KG1 (cell line): Measurements from ENCODE around the gene DUSP9.
"Not testable (repeated sequence)": the region's sequence is repeated elsewhere in the genome, so short reads cannot be mapped to it uniquely, and the experiment has no call there.

Experiments used
- DNase-seq: peaks from one replicate; lab custom pipeline; 2025; lab: John Stamatoyannopoulos, UW

DUSP9 gene

DNA sequence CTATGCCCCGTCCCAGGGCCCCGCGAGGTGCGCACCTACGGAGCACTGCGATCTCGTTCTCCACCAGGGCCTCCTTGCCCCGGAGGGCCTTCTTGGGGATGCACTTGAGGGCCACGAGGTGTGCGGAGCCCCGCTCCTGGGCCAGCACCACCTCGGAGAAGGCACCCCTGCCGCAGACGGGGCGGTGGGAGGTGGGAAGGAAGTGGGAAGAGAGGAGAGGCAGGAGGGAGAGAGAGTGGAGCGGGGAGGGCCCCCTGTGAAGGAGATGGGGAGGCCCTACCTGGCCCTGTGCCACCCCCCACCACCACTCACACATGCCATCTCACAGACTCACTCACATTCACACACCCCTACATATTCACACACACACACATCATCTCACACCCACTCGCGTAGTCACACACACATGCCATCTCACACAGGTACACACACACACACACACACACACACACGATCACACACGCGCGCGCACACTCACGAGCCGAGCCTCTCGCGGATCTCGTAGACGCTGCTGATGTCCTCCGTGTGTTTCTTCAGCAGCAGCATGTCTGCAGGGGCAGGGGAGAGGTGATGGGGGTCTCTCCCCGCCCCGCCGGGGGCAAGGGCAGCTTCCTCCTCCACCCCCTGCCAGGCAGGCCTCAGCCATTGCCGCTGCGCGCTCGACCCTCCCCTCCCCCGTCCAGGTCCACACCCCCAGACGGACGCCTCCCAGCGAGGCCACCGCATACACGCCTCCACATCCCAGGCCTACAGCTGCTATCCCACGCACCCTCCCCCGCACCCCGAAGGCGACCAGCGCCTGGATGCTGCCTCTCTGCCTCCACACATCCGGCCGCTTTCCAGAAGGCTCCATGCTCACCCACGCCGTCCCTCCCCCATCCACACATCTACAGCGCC is 25.8 kb downstream of the DUSP9 start:
- no peak for DNase-seq

GRCh38 chrX:153673428-153674218 is 26.6 kb downstream of the DUSP9 start, which contains the start of gene PNCK:
Gene PNCK, minus strand, starts transcription at chrX:153673813. Its CDS starts 737 bp downstream, at chrX:153673076.
- DNase-seq = no peak

GRCh38 chrX:153674219-153674851 is 27.3 kb downstream of the DUSP9 start:
- no peak for DNase-seq

GRCh38 chrX:153681175-153681574 is 34.2 kb downstream of the DUSP9 start:
- DNase-seq = no peak

- DNase-seq = not testable (repeated sequence)
These were observed 36.5 kb downstream of the DUSP9 start for GRCh38 chrX:153683486-153683885.

- DNase-seq = no peak
These were observed 37.6 kb downstream of the DUSP9 start for GRCh38 chrX:153684467-153685155.

- no peak for DNase-seq
These were observed 38.1 kb downstream of the DUSP9 start for GRCh38 chrX:153685156-153685536.

DNA sequence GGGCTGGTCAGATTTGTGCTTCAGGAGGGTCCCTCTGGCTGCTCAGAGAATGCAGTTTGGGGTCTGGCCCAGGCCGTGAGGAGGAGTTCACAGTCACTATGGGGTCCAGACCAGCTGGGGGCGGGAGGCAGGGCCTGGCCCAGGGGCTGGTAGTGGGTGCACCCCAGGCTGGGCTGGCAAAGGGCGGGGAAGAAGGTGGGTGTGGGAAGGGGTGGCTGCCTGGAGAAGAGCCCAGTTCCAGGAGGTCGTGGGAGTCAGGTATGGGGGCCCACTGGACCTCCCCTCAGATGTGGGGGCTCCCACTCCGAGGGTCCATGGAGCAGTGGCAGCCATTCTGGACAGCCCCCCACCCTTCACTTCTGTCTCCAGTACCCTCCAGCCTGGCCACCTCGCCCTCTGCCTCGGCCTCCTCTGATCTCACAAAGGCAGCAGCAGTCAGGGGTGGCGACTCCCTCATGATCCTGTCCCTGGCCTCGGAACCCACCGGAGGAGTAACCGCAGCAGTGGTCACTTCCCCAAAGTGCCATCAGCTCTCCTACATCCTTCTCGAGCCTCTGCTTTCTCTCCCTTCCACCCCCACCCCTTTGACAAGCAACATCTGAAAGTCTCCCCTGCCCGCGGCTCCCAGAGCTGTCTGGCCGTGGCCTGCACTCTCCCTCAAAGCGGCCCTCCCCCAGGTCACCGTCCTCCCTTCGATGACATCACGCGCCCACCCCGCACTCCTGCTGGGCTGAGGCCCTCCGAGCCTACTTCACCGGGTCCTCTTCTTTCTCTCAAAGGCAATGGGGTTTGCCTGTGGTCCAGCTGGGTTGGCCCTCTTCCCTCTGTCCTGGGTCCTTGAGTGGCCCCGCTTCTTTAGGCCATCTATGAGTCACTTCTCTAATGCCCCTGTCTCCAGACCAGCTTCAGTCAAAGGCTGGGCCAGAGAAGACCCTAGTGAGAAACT is 39.0 kb downstream of the DUSP9 start:
- DNase-seq = no peak

DNA sequence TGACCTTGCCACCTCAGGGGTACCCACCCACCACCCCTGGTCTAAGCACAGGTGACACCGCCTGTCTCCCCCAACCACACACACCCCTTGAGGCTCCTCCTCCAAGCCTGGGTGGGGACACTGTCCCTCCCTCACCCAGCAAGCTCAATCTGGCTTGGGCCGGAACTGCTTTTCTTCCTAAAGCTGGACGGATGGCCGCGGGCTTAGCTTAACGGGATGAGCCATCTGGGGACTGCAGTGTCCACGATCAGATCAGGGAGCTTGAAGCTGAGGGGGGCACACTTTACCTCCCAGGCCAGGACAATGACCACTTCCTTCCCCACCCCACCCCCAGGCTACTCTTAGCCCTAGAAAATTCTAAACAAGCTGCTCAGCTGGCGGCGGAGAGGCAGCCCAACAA is 39.7 kb downstream of the DUSP9 start:
- DNase-seq = no peak

- DNase-seq = no peak
These were observed 40.4 kb downstream of the DUSP9 start, which contains the start of gene SLC6A8 for GRCh38 chrX:153687121-153688039. Gene SLC6A8, plus strand, starts transcription at chrX:153687926. Its CDS starts 649 bp downstream, at chrX:153688575.

DNA sequence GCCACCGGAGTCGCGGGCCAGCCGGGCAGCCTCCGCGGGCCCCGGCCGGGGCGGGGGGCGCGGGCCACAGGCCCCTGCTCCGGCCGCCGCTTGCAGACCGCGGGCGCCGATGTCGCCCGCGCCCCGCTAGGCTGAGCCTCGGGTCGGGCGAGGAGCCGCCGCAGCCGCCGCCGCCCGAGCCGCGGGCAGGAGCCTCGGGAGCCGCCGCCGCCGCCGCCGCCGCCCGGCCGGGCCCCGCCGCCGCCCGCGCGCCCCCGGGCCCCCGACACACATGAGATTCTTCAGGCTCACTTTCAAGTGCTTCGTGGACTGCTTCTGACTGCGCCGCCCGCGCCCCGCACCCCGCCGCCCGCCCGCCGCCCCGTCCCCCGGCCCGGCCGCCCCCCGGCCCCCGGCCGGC is 41.1 kb downstream of the DUSP9 start:
- DNase-seq = no peak

- no peak for DNase-seq
These were observed 41.5 kb downstream of the DUSP9 start for GRCh38 chrX:153688506-153688905.

DNA sequence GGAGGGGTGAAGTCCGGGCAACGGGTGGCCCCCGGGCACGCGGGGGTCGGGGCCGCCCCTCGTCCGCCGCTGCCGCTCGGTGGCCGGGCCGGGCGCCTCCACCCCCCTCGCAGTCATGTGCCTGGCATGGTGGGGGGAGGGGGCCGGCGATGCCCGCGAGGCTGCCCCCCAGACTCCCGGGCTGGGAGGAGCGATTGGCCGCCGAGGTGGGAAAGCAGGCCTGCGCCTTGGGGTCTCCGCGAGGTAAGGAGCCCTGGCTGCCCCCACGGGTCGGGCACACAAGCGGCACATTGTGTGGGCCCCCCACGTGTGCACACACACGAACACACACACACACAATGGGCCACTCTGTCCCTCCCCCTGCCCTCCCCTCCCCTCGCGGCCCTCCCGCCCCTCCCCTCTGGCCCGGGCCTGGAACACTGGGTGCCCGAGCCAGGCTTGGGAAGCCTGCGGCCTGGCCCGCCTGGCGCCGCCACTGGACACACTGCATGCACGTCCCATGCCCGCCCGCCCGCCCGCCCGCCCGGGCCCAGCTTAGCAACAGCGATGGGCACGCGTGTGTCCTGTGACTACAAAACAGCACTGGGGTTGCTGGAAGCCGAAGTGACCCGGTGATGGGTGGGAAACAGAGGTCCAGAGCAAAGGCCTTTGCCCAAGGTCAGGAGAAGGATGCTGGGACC is 42.0 kb downstream of the DUSP9 start:
- no peak for DNase-seq

DNA sequence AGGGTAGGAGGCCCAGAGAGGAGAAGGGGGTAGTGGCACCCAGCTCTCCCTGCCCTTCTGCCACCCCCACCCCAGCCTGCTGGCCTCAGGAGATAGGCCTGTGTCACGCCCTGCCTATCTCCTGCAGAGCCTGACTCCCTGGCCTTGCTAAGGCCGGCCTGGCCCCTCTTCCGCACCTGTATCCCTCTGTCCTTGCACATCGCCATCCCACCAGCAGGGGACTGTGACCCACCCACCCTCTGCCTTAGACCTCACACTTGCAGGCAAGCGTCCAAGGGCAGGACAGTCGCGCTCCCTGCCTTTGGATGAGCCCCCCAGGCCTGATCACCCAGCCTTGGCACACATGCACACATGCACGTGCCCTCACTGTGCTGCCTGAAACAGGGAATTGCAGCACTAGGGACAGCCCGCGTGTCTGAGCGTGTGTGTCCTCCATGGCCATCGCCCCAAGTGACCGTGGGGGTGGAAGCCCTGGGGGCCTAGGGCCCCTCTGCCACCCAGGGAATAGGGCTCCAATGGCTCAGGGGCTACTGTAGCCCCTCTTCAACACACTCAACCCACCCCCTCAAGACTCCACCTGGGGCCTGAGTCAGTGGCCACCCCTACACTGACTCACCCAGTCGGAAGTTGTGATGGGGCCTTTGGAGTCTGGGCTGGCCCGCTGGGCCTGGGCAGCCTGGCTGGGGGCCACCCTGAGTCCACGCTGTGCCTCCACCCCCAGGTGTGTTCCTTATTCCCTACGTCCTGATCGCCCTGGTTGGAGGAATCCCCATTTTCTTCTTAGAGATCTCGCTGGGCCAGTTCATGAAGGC is 42.9 kb downstream of the DUSP9 start:
- no peak for DNase-seq

DNA sequence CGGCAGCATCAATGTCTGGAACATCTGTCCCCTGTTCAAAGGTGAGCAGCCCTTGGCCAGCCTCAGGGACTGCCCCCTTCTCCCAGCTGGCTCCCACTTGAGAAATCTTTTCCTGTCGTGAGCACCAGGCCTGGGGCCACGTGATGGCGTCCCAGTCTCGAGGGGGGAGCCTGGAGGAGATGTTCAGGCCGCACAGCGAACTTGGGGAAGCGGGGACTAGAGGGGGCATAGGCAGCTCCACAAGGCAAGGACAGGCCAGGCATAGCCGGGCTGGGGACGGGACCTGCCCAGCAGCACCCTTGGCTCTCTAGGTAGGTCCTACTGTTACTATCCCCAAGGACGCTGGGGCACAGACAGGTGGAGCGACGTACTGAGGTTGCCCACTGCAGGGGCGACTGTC is 43.5 kb downstream of the DUSP9 start:
- no peak for DNase-seq

DNA sequence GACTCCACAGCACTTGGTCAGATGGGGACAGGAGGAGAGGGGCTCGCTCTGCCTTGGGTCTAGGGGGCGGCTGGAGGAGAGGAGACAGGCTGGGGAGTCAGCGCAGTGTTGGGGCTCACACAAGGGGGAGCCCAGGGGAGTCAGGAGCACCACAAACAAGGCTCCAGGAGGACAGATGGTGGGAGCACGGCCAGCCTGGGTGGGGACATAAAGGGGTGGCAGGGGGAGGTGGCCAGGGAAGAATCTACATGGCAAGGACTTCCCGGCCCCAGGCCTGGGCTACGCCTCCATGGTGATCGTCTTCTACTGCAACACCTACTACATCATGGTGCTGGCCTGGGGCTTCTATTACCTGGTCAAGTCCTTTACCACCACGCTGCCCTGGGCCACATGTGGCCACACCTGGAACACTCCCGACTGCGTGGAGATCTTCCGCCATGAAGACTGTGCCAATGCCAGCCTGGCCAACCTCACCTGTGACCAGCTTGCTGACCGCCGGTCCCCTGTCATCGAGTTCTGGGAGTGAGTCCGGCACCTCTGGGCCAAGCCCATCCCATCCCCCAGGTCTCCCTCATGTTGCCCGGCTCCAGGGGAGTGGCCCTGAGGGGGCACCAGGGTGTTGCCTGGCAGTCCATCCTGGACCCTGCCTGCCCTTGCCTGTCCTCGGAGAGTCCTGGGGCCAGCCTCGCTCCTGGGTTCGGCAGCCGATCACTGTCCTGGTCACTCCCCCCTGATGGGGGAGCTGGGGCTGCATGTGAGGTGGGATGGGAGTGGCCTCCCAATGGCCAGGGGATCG is 44.2 kb downstream of the DUSP9 start:
- DNase-seq = not testable (repeated sequence)

DNA sequence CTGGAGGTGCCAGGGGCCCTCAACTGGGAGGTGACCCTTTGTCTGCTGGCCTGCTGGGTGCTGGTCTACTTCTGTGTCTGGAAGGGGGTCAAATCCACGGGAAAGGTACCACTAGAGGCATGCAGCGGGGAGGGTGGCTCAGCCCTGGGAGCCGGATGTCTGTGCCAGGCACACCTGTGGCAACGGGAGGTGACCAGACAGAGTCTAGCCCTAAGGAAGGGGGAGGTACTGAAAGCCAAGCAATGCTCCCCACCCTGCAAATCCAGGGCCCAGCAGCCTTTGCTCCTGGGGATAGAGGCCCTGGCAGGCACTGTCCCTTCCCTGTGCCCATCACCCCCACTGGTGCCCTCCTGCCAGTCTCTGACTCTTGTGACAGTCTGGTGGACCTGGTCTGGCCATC is 45.0 kb downstream of the DUSP9 start:
- no peak for DNase-seq
